Neural crest cell (in vitro differentiated cells): ENCODE measurements around the gene SPSB3. TPM values are rescaled to one million over a fixed set of nuclear protein-coding genes. Genes with fewer than 3 reads are reported as not detected.

ENCODE experiments used
- DNase-seq: peaks from one replicate; pipeline ENCODE4 v3.0.0; 2021; ENCODE audit warnings: low read depth, mixed read lengths, low spot score
- H3K27ac Mint-ChIP-seq: one replicate; pipeline ENCODE4 v1.8.0; 2021; ENCODE audit warnings: mild to moderate bottlenecking, mixed read lengths; ENCODE audit not compliant: unreplicated experiment
- H3K27me3 Mint-ChIP-seq: 2 replicates; pipeline ENCODE4 v1.8.0; 2021; ENCODE audit warnings: low read depth, mild to moderate bottlenecking, mixed read lengths
- H3K36me3 Mint-ChIP-seq: 2 replicates; pipeline ENCODE4 v1.8.0; 2021; ENCODE audit warnings: low read depth, mild to moderate bottlenecking, mixed read lengths
- H3K4me1 Mint-ChIP-seq: 2 replicates; pipeline ENCODE4 v1.8.0; 2021; ENCODE audit warnings: mixed read lengths
- H3K4me3 Mint-ChIP-seq: one replicate; pipeline ENCODE4 v1.8.0; 2021; ENCODE audit warnings: mild to moderate bottlenecking, mixed read lengths
- H3K9me3 Mint-ChIP-seq: 2 replicates; pipeline ENCODE4 v1.8.0; 2021; ENCODE audit warnings: mixed read lengths
- total RNA-seq: library from RNA; stranded (reverse); gene quantifications from 2 replicates; pipeline ENCODE4 v1.2.1, GENCODE V29; 2021
- TF ChIP-seq, protein P1 (sequence below): fragments of 200-600 bp; sonication (generic); conservative IDR thresholded peaks from 2 replicates; pipeline ENCODE4 v1.5.0; 2021; ENCODE audit warnings: antibody characterized with exemption, mild to moderate bottlenecking

The SPSB3 gene
- total RNA-seq, 1 donor from 2014 or later: 23.8 TPM

DNA sequence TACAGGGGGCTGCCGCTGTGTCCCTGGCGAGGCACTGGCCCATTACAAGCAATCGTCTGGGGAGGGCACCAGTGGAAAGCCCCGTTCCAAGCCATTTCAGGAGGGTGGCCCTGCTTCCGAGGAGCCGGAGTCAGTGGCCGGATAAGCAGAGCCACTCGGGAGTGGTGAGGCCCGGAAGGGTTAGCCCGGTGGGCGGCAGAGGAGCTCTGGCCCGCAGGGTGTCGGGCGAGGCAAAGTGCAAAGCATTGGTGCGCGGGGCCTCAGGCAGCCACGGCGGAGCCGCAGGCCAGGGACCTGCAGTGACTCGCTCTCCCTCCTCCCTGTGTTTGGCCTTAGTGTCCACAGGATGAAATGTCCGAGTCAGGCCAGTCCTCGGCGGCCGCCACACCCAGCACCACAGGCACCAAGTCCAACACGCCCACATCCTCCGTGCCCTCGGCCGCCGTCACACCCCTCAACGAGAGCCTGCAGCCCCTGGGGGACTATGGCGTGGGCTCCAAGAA, 35.6 kb downstream of the SPSB3 start:
- Mint-ChIP-seq H3K36me3 (no peaks in the 10 kb centered on the region), H3K27ac (no peak overlapping the region), H3K9me3 (no peaks in the 10 kb centered on the region), H3K4me1 (no peaks in the 10 kb centered on the region), H3K27me3 (no peaks in the 10 kb centered on the region), H3K4me3 (no peak overlapping the region)
- no peak for DNase-seq
- TF ChIP-seq, protein P1, sequence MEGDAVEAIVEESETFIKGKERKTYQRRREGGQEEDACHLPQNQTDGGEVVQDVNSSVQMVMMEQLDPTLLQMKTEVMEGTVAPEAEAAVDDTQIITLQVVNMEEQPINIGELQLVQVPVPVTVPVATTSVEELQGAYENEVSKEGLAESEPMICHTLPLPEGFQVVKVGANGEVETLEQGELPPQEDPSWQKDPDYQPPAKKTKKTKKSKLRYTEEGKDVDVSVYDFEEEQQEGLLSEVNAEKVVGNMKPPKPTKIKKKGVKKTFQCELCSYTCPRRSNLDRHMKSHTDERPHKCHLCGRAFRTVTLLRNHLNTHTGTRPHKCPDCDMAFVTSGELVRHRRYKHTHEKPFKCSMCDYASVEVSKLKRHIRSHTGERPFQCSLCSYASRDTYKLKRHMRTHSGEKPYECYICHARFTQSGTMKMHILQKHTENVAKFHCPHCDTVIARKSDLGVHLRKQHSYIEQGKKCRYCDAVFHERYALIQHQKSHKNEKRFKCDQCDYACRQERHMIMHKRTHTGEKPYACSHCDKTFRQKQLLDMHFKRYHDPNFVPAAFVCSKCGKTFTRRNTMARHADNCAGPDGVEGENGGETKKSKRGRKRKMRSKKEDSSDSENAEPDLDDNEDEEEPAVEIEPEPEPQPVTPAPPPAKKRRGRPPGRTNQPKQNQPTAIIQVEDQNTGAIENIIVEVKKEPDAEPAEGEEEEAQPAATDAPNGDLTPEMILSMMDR: no peak

DNA sequence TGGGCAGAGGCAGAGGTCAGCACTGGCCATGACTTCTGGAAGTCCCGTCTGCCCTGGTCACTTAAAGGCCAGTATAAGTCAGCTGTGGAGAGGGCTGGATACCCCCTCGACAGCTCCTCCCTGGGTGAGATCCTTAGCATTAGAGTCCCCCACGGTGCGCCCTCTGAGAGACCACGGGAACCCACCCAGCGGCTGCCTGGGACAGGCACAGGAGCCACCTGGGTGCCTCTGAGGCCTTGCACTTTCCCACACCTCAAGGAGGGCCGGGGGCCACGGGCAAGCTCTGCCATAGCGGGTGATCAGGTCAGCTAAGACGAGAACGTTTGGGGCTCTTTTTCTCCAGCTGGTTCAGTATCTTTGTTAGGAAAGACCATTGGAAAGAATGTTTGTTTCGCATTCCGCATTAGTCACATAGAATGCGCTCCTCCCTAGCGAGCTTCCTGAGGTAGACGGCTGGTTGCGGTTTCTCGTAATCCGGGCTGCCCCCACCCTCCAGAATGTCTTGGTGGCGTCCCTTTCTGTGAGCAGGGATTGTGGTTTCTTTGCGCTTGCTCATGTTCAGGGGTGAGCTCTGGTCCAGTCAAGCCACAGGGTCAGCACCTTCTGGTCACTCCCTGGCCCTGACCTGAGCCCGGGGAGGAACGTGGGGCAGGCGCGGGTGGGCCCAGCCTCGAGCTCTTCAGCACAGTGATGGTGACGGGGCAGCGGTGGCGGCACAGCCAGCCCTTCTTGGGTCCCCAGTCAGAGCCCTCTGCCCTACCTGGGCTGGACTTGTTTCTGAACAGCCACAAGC, 36.3 kb downstream of the SPSB3 start:
- Mint-ChIP-seq H3K9me3 (no peaks in the 10 kb centered on the region), H3K4me1 (no peaks in the 10 kb centered on the region), H3K27ac (no peak overlapping the region), H3K36me3 (no peaks in the 10 kb centered on the region), H3K27me3 (no peaks in the 10 kb centered on the region), H3K4me3 (no peak overlapping the region)
- no peak for DNase-seq
- TF ChIP-seq, protein P1: no peak

DNA sequence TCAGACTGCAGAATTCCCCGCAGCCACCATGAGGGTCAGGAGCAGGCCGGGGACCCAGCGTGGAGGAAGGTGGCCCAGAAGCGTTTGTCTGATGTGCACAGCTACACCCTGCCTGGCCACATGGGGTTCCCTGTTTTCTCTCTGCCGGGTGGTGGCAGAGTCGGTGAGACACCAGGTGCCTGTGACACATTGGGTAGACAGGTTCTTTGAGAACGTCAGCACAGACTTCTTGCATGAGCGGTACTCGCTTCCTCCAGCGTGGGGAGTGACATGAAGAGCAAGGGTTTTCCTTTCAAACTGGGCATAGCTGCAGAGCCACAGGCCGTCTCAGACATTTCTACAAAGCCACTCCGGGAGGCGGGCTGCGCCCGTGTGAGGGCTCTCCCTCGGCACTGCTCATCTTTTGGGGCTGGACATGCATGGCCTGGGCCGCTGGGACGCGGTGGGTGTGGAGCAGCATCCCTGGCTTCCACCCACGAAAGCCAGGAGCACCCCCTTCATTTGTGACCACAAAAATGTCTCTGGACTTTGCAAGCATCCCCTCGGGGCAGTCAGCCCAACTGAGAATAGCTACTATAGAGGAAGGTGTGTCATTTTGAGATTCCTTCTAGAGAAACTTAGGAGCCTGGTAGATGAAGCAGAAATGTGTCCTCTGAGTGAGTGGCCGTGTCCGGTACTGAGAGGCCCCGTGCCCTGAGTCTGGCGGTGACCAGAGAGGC, 37.0 kb downstream of the SPSB3 start:
- Mint-ChIP-seq H3K27ac (no peak overlapping the region), H3K27me3 (no peaks in the 10 kb centered on the region), H3K36me3 (no peaks in the 10 kb centered on the region), H3K4me3 (no peak overlapping the region), H3K4me1 (no peaks in the 10 kb centered on the region), H3K9me3 (no peaks in the 10 kb centered on the region)
- DNase-seq: no peak
- TF ChIP-seq, protein P1: no peak

DNA sequence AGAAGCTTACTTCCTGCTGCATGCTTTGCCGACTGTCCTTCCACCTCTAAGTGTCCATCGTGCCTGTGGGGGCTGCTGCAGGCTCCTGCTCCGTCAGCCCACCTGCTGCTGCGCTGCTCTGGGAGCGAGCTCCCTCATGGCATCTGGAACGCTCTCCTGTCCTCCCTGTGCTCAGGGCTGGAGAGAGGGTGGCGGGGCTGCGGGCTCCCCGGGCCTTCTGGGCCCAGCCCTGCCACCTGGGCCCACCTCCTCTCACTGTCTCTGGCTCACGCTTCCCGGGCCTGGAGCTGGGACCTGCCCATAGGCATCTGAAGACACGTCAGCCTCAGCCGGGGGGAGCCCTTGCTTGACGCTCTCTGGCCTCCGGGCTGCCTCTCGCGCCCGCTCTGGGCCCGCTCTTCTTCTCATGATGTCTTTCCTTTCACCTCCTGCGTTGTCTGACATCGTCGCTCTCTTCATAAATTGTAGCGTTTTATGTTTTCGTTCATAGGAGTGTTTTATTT, 38.0 kb downstream of the SPSB3 start:
- H3K9me3 Mint-ChIP-seq: no peaks in the 10 kb centered on the region
- H3K36me3 Mint-ChIP-seq: no peaks in the 10 kb centered on the region
- no peak overlapping the region for H3K4me3 Mint-ChIP-seq
- no peak overlapping the region for H3K27ac Mint-ChIP-seq
- TF ChIP-seq, protein P1: no peak
- H3K27me3 Mint-ChIP-seq: no peaks in the 10 kb centered on the region
- H3K4me1 Mint-ChIP-seq: no peaks in the 10 kb centered on the region
- DNase-seq: no peak

DNA sequence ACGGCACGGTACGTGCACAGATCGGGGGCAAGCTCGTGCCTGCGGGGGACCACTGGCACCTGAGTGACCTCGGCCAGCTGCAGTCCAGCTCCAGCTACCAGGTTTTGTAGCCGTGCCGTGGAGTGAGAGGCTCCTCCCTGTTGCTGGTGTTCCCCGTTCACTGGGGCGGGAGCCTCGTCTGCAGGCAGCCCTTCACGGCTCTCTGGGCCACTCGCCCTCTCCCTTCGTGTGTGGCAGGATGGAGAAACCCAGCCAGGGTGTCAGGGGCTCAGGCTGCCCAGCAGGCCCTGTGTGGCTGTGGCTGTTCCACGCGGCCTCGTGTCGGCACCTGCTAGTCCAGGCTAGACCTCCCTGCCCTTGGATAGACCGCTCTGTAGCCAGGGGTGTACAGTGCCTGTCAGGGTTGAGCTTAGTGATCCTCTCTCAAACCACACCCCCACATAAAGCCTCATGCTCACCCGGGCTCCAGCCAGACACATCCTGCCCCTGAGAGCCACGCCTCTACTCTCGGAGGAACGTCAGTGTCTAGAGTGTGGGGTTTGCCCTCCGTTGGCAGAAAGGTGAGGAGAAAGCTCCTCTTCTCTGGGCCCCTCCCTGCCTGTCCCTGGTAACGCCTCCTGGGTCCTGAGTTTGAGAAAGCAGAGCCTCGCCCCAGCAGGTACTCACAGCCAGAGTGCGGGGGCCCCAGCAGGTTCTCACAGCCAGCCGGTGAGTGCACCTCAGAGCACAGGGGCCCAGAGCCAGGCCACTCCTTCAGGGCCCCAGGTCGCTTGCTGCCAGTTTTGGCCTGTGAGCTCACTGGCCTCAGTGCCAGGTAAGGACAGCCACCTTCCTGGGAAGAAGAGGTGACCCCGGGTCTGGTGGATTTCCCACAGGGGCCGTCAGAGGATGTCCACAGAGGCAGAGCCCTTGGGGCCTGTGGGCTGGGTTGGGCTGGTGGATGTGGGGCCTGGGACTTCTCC, 38.7 kb downstream of the SPSB3 start:
- Mint-ChIP-seq H3K4me1 (no peaks in the 10 kb centered on the region), H3K4me3 (no peak overlapping the region), H3K27me3 (no peaks in the 10 kb centered on the region), H3K9me3 (no peaks in the 10 kb centered on the region), H3K27ac (no peak overlapping the region), H3K36me3 (no peaks in the 10 kb centered on the region)
- DNase-seq: no peak
- TF ChIP-seq, protein P1: no peak
